ENCODE results near the gene IER3IP1. TPM values are rescaled to one million over a fixed set of nuclear protein-coding genes. Genes with fewer than 3 reads are reported as not detected.

The IER3IP1 gene
- polyA plus RNA-seq, 1 donor (not counting 4 experiments of a cell fraction or from before 2014, with no cell fraction given), result 17.5 TPM

DNA sequence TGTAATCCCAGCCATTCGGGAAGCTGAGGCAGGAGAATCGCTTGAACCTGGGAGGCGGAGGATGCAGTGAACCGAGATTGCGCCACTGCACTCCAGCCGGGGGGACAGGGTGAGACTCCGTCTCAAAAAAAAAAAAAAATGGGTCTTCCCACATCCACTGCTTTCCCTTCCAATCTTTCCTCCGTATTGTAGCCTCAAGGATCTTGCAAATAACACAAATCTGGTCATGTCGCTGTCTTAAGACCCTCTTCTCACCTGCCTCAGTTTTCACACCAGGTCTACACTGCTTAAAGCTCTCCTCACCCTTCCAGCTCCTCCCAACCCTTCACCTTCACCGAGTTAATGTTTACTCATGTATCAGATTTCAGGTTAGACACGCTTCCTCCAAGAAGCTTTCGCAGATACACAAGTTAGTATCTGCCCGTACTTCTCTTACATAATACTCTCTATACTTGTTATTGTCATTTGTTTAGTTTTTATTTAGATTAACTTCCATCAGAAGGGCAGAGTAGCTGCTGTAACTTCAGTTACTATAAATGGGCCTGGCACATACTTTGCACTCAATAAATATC lies 1.5 kb downstream of the IER3IP1 start:
- H4K20me1 ChIP-seq (ENCODE audit: control insufficient read depth, extremely low read depth, insufficient read depth, low read length), result peaks cover 5% of the 10 kb centered on the region
- peak overlapping the region; percentile 82 for H3K27ac ChIP-seq (ENCODE audit: control insufficient read depth, insufficient read depth, low read length)
- peaks cover 56% of the 10 kb centered on the region for H3K79me2 ChIP-seq (ENCODE audit: control insufficient read depth, insufficient read depth, low read length)
- H3K27me3 ChIP-seq (ENCODE audit: control insufficient read depth, extremely low read depth, insufficient read depth, low read length), result no peaks in the 10 kb centered on the region
- no peaks in the 10 kb centered on the region for H3K36me3 ChIP-seq (ENCODE audit: control insufficient read depth in 2 of 2, extremely low read depth in 1 of 2, insufficient read depth in 2 of 2, low read length in 2 of 2)
- peak; percentile 34 for FAIRE-seq
- H3K4me3 ChIP-seq (ENCODE audit: control insufficient read depth in 2 of 3, extremely low read depth in 1 of 3, insufficient read depth in 2 of 3, low read depth in 1 of 3, low read length in 3 of 3), result peak overlapping the region; percentile 89 to 97 (median 89)
- H3K4me1 ChIP-seq (ENCODE audit: control insufficient read depth, extremely low read depth, insufficient read depth, low read length), result peaks cover 16% of the 10 kb centered on the region
- H3K9me3 ChIP-seq (ENCODE audit: control insufficient read depth, low read depth, low read length), result no peaks in the 10 kb centered on the region
- peak overlapping the region; percentile 95 for H3K9ac ChIP-seq (ENCODE audit: control insufficient read depth, extremely low read depth, insufficient read depth, low read length)
- H3K4me2 ChIP-seq (ENCODE audit: control insufficient read depth, extremely low read depth, insufficient read depth, low read depth, low read length), result peak overlapping the region; percentile 94
- no peak for DNase-seq (ENCODE audit: low read depth, low spot score)
- TF ChIP-seq EZH2 (IDR thresholded peaks at IDR 0.05; ENCODE audit: low read length), result no peak
- TF ChIP-seq, protein P1, sequence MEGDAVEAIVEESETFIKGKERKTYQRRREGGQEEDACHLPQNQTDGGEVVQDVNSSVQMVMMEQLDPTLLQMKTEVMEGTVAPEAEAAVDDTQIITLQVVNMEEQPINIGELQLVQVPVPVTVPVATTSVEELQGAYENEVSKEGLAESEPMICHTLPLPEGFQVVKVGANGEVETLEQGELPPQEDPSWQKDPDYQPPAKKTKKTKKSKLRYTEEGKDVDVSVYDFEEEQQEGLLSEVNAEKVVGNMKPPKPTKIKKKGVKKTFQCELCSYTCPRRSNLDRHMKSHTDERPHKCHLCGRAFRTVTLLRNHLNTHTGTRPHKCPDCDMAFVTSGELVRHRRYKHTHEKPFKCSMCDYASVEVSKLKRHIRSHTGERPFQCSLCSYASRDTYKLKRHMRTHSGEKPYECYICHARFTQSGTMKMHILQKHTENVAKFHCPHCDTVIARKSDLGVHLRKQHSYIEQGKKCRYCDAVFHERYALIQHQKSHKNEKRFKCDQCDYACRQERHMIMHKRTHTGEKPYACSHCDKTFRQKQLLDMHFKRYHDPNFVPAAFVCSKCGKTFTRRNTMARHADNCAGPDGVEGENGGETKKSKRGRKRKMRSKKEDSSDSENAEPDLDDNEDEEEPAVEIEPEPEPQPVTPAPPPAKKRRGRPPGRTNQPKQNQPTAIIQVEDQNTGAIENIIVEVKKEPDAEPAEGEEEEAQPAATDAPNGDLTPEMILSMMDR (optimal IDR thresholded peaks at IDR 0.05 in 1 of 3, IDR thresholded peaks at IDR 0.05 in 1 of 3, conservative IDR thresholded peaks at IDR 0.05 in 1 of 3; ENCODE audit: extremely low read depth in 1 of 3, insufficient read depth in 2 of 3, low read length in 3 of 3), result no peak
- peak overlapping the region; percentile 89 for H2AFZ ChIP-seq (ENCODE audit: control insufficient read depth, low read length)
- no peaks in the 10 kb centered on the region for H3K9me1 ChIP-seq (ENCODE audit: control insufficient read depth, extremely low read depth, insufficient read depth, low read length)
- dilution Hi-C loops (cut with MboI; ENCODE audit: extremely low pct_ligation_motif_present, low sequenced_read_pairs), result no loop called here

DNA sequence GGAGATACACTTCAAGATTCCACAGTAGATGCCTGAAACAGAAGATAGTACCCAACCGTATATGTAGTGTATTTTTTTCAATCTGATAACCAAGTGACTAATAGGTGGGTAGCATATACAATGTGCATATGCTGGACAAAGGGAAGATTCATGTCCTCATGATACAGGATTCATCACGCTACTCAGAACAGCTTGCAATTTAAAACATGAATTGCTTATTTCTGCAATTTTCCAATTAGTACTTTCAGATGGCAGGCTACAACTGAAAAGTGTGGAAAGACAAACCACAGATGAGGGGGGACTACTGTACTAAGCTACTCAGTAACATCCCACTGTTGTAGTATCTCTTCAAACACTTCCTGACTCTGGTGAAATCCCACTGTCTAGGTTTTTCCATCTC lies 3.7 kb downstream of the IER3IP1 start:
- Histone ChIP-seq H3K9me1 (ENCODE audit: control insufficient read depth, extremely low read depth, insufficient read depth, low read length) (no peaks in the 10 kb centered on the region), H3K36me3 (ENCODE audit: control insufficient read depth in 2 of 2, extremely low read depth in 1 of 2, insufficient read depth in 2 of 2, low read length in 2 of 2) (no peaks in the 10 kb centered on the region), H3K4me2 (ENCODE audit: control insufficient read depth, extremely low read depth, insufficient read depth, low read depth, low read length) (no peak overlapping the region), H3K27me3 (ENCODE audit: control insufficient read depth, extremely low read depth, insufficient read depth, low read length) (no peaks in the 10 kb centered on the region), H3K79me2 (ENCODE audit: control insufficient read depth, insufficient read depth, low read length) (peaks cover 73% of the 10 kb centered on the region), H3K27ac (ENCODE audit: control insufficient read depth, insufficient read depth, low read length) (no peak overlapping the region), H3K9me3 (ENCODE audit: control insufficient read depth, low read depth, low read length) (no peaks in the 10 kb centered on the region), H3K4me3 (ENCODE audit: control insufficient read depth in 2 of 3, extremely low read depth in 1 of 3, insufficient read depth in 2 of 3, low read depth in 1 of 3, low read length in 3 of 3) (no peak overlapping the region), H4K20me1 (ENCODE audit: control insufficient read depth, extremely low read depth, insufficient read depth, low read length) (peaks cover 5% of the 10 kb centered on the region), H3K4me1 (ENCODE audit: control insufficient read depth, extremely low read depth, insufficient read depth, low read length) (peaks cover 16% of the 10 kb centered on the region), H3K9ac (ENCODE audit: control insufficient read depth, extremely low read depth, insufficient read depth, low read length) (no peak overlapping the region), H2AFZ (ENCODE audit: control insufficient read depth, low read length) (no peak overlapping the region)
- FAIRE-seq, result no peak
- no peak for DNase-seq (ENCODE audit: low read depth, low spot score)
- dilution Hi-C loops (cut with MboI; ENCODE audit: extremely low pct_ligation_motif_present, low sequenced_read_pairs), result no loop called here
- TF ChIP-seq, protein P1 (optimal IDR thresholded peaks at IDR 0.05 in 1 of 3, IDR thresholded peaks at IDR 0.05 in 1 of 3, conservative IDR thresholded peaks at IDR 0.05 in 1 of 3; ENCODE audit: extremely low read depth in 1 of 3, insufficient read depth in 2 of 3, low read length in 3 of 3), result no peak
- TF ChIP-seq EZH2 (IDR thresholded peaks at IDR 0.05; ENCODE audit: low read length), result no peak
